Fibroblast of the aortic adventitia (primary cell): Measurements from ENCODE around the gene UIMC1. TPM values are rescaled to one million over a fixed set of nuclear protein-coding genes. Genes with fewer than 3 reads are reported as not detected.

ENCODE experiments used
- DNase-seq: peaks from one replicate; pipeline ENCODE4 v3.0.0-alpha.2; 2010; ENCODE audit warnings: low read depth
- H3K4me3 ChIP-seq: 2 replicates; pipeline ENCODE4 v1.5.1; 2011; ENCODE audit warnings: low read depth, mild to moderate bottlenecking, control low read depth, low read length, moderate library complexity
- total RNA-seq: library from RNA; depleted of rRNA; stranded (reverse); fragments of >200 nt; gene quantifications from 2 replicates; pipeline ENCODE4 v1.2.3, GENCODE V29; 2012; ENCODE audit warnings: low replicate concordance
- TF ChIP-seq, protein P1 (sequence below): IDR thresholded peaks from 2 replicates; pipeline ENCODE4 v1.5.1; 2011; ENCODE audit warnings: mild to moderate bottlenecking, low read length, control low read depth, inconsistent platforms; ENCODE audit not compliant: insufficient read depth

UIMC1 gene
- total RNA-seq, 1 donor: 34.7 TPM

DNA sequence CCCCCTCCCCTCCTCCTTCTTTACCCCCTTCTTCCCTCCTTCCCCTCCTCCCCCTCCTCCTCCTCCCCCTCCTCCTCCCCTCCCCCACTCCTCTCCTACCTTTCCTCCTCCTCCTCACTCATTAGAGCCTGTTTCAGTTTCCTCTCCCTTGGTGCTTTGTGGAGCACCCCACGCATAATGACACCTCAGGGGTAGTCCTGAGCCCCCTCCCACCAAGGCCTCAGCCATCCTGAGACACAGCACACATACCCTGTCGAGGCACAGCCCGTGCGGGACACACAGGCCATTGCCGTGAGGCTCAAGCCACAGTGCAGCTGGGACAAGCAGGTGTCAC lies 142.8 kb downstream of the UIMC1 start:
- TF ChIP-seq, protein P1, sequence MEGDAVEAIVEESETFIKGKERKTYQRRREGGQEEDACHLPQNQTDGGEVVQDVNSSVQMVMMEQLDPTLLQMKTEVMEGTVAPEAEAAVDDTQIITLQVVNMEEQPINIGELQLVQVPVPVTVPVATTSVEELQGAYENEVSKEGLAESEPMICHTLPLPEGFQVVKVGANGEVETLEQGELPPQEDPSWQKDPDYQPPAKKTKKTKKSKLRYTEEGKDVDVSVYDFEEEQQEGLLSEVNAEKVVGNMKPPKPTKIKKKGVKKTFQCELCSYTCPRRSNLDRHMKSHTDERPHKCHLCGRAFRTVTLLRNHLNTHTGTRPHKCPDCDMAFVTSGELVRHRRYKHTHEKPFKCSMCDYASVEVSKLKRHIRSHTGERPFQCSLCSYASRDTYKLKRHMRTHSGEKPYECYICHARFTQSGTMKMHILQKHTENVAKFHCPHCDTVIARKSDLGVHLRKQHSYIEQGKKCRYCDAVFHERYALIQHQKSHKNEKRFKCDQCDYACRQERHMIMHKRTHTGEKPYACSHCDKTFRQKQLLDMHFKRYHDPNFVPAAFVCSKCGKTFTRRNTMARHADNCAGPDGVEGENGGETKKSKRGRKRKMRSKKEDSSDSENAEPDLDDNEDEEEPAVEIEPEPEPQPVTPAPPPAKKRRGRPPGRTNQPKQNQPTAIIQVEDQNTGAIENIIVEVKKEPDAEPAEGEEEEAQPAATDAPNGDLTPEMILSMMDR: no peak
- DNase-seq: no peak

DNA sequence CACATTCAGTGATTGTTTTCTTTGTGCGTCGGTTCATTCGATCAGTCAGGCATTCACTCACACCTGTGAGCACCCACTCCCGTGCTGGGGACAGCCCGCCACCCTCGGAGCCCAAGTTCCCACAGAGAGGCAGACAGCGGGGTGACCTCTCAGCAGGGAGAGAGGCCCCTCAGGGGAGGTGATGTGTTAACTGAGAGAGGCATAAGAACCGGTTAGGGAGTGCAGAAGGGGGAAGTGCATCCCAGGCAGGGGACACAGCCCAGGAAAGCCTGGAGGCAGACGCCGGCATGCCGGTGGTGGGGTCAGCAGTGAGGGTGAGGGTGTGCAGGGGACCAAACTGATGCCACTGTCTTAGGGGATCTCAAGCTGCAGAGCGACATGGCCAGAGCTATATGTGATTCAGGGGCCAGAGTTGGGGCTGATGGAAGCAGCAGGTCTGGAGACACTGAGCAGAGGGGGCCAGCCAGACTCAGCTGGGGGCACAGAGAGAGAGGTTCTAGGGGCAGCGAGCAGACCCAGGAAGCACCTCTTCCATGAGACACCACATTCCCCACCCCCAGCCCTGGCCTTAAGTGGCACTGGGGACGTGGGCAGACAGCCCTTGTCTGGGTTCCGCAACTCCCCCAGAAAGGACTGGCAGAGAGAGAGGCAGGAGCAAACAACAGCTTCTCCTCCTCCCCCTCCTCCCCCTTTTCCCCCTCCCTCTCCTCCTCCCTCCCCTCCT lies 143.4 kb downstream of the UIMC1 start:
- H3K4me3 ChIP-seq: no peak overlapping the region
- TF ChIP-seq, protein P1: no peak
- no peak for DNase-seq

More for the DNA sequence above, 142.8 kb downstream of the UIMC1 start:
- no peak overlapping the region for H3K4me3 ChIP-seq

DNA sequence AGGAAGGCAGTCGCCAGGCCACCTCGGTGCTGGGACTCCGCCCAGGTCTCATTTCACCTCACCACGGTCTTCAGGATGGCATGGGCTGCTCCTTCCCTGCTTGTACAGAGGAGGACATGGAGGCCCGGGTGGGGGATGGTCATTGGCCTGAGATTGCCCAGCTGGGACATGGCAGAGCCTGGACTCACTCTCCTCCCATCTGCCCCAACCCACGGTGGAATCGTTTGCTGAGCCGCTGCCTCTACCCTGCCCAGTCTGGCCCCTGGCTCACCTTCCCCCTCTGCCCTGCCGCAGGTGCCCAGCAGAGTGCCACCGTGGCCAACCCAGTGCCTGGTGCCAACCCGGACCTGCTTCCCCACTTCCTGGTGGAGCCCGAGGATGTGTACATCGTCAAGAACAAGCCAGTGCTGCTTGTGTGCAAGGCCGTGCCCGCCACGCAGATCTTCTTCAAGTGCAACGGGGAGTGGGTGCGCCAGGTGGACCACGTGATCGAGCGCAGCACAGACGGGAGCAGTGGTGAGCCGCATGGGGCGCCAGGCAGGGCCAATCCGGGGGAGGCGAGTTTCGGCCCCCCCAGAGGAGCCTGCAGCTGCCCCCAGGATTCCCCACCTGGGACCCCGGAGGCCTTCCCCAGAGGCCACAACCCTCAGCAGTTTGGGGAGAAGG lies 144.1 kb downstream of the UIMC1 start:
- TF ChIP-seq, protein P1: no peak
- no peak overlapping the region for H3K4me3 ChIP-seq
- no peak for DNase-seq

DNA sequence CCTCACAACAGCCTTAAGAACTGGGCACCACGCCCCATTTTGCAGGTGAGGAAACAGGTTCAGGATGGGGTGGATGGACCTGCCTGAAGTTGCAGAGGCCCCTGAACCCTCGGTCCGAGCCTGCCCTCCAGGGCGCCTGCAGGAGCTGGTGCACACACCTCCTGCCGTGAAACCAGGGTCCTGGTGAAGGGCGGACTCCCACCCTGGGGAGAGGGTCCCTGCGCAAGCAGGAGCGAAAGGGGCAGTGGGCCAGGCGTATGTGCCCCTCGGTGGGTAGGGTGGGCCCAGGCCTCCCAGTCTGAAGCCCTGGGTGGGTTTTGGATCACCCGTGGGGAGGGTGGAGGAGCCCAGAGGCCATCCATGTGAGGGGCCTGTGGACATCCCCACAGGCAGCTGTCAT lies 145.3 kb downstream of the UIMC1 start:
- TF ChIP-seq, protein P1: no peak
- H3K4me3 ChIP-seq: no peak overlapping the region
- no peak for DNase-seq

DNA sequence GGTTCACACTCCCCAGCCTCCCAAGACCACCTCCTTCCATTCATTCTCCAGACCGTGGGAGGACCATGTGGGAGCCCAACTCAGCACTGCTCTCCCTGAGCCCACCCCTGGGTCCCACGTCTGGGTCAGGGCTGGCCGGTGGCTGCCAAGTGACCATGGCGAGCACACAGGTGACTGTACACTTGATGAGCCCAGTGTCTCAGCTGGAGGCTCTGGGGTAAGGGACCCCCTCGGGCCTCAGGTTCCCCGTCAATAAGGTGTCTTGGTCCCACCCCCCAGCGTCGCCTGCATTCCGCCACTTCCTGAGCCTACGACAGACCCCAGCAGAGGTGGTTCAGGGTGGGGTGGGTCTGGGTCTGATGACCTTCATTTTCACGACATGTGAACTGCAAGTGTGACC lies 146.2 kb downstream of the UIMC1 start:
- TF ChIP-seq, protein P1: no peak
- no peak overlapping the region for H3K4me3 ChIP-seq
- DNase-seq: no peak

DNA sequence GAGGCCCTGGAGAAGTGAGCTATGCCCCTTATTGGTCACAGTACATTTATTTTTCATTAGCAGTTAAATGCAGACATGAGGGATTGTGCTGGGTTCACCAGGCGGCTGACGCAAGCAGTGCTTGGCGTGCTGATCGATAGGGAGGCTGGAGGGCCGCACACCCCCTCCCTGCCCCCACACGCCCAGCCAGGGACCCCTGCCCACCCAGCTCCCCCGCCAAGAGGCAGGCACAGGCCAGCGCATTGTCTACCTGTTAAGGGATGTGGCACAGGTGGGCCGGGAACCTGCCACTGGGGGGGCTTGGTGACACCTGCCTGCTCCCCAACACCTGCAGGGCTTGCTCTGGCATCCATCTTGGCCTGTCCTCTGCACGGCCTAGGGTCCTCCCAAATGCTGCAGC lies 146.7 kb downstream of the UIMC1 start:
- no peak for DNase-seq
- H3K4me3 ChIP-seq: no peak overlapping the region
- TF ChIP-seq, protein P1: no peak
